H1 (cell line): ENCODE results near the gene ODR4. TPM values are rescaled to one million over a fixed set of nuclear protein-coding genes. Genes with fewer than 3 reads are reported as not detected.
"Not testable (repeated sequence)": the region's sequence is repeated elsewhere in the genome, so short reads cannot be mapped to it uniquely, and the experiment has no call there.

Source experiments
- CTCF ChIA-PET: fragments of 300-600 bp; sonication (Branson Sonifier 250); formaldehyde crosslinking; loops from one replicate; lab custom pipeline; 2021; ENCODE audit not compliant: partially characterized antibody; lab: Charles Lee
- POLR2A ChIA-PET: fragments of 300-600 bp; sonication (Branson Sonifier 250); formaldehyde crosslinking; loops from one replicate; lab custom pipeline; 2021; ENCODE audit warnings: inconsistent platforms; ENCODE audit not compliant: partially characterized antibody; lab: Charles Lee
- DNase-seq, 2 experiments: peaks; one replicate each; pipeline versions ENCODE4 v3.0.0 to v3.0.0-alpha.2; 2010 to 2022; ENCODE audit warnings: low spot score in 2 of 2, low read depth in 1 of 2, mixed read lengths in 1 of 2
- FAIRE-seq: peaks from 2 replicates; lab custom pipeline; 2011; peaks lifted over from hg19 to GRCh38; lab: Jason Lieb, UNC
- H2AFZ ChIP-seq: 2 replicates; pipeline ENCODE4 v1.8.1; 2012; ENCODE audit warnings: low read length, inconsistent platforms
- H2AK5ac ChIP-seq: 2 replicates; pipeline ENCODE4 v1.6.1; 2013; ENCODE audit warnings: low read depth, low read length
- H2BK120ac ChIP-seq: replicated peaks from 2 replicates; pipeline ENCODE3; 2013; ENCODE audit warnings: low read depth, low read length, inconsistent platforms
- H2BK12ac ChIP-seq: 2 replicates; pipeline ENCODE4 v1.6.1; 2013; ENCODE audit warnings: low read depth, low read length
- H2BK15ac ChIP-seq: 2 replicates; pipeline ENCODE4 v1.6.1; 2013; ENCODE audit warnings: low read length
- H2BK20ac ChIP-seq: 2 replicates; pipeline ENCODE4 v1.6.1; 2013; ENCODE audit warnings: low read length
- H2BK5ac ChIP-seq: 2 replicates; pipeline ENCODE4 v1.6.1; 2013; ENCODE audit warnings: low read depth, low read length
- H3K14ac ChIP-seq: 2 replicates; pipeline ENCODE4 v1.6.1; 2013; ENCODE audit warnings: inconsistent platforms; ENCODE audit not compliant: insufficient read length
- H3K18ac ChIP-seq: 2 replicates; pipeline ENCODE4 v1.6.1; 2013; ENCODE audit warnings: low read length; ENCODE audit errors: extremely low read depth
- H3K23ac ChIP-seq: 2 replicates; pipeline ENCODE4 v1.6.1; 2013; ENCODE audit warnings: inconsistent platforms; ENCODE audit not compliant: insufficient read length
- H3K23me2 ChIP-seq: 2 replicates; pipeline ENCODE4 v1.6.1; 2013; ENCODE audit warnings: low read depth, low read length
- H3K27ac ChIP-seq: 2 replicates; pipeline ENCODE4 v1.6.1; 2011; ENCODE audit warnings: low read depth, low read length, inconsistent platforms
- H3K27me3 ChIP-seq, 4 experiments: replicated peaks in 1 of 4; 1 replicate in 1 of 4; 2 replicates in 3 of 4; pipeline versions ENCODE4 v1.6.1 to v1.8.1; 2011 to 2013; ENCODE audit warnings: low read length in 3 of 4, mild to moderate bottlenecking in 3 of 4, inconsistent platforms in 2 of 4, mixed read lengths in 2 of 4, moderate library complexity in 1 of 4; ENCODE audit not compliant: control insufficient read depth in 3 of 4, insufficient read depth in 3 of 4; ENCODE audit errors: extremely low read depth in 1 of 4
- H3K36me3 ChIP-seq, 4 experiments: 2 replicates each; pipeline versions ENCODE4 v1.6.1 to v1.8.1; 2011 to 2013; ENCODE audit warnings: mild to moderate bottlenecking in 4 of 4, low read length in 3 of 4, moderate library complexity in 2 of 4, control low read depth in 1 of 4, inconsistent platforms in 1 of 4; ENCODE audit not compliant: insufficient read depth in 4 of 4, control insufficient read depth in 2 of 4
- H3K4ac ChIP-seq: replicated peaks from 2 replicates; pipeline ENCODE3; 2013; ENCODE audit warnings: low read length, low read depth, mixed read lengths, inconsistent platforms; ENCODE audit not compliant: insufficient read length
- H3K4me1 ChIP-seq, 4 experiments: replicated peaks in 1 of 4; 1 replicate in 1 of 4; 2 replicates in 3 of 4; pipeline versions ENCODE4 v1.6.1 to v1.8.1; 2011 to 2013; ENCODE audit warnings: low read length in 3 of 4, inconsistent platforms in 2 of 4, mixed read lengths in 1 of 4; ENCODE audit not compliant: insufficient read depth in 4 of 4, control insufficient read depth in 3 of 4
- H3K4me2 ChIP-seq, 2 experiments: 2 replicates each; pipeline versions ENCODE4 v1.6.1 to v1.8.1; 2011 to 2013; ENCODE audit warnings: low read depth in 2 of 2, low read length in 2 of 2, control low read depth in 1 of 2, inconsistent platforms in 1 of 2, mild to moderate bottlenecking in 1 of 2; ENCODE audit not compliant: insufficient read depth in 1 of 2
- H3K4me3 ChIP-seq, 4 experiments: fragments of 200-600, 300-600 bp in 1 of 4; sonication (generic), shearing (Covaris generic), sonication (Bioruptor Twin) in 1 of 4; 2 replicates each; pipeline versions ENCODE4 v1.5.1 to v1.8.1; 2011 to 2016; ENCODE audit warnings: low read length in 4 of 4, low read depth in 3 of 4, control low read depth in 2 of 4, inconsistent platforms in 2 of 4, mild to moderate bottlenecking in 2 of 4, mixed read lengths in 1 of 4, moderate library complexity in 1 of 4; ENCODE audit not compliant: insufficient read depth in 2 of 4; ENCODE audit errors: extremely low read depth in 1 of 4
- H3K56ac ChIP-seq: replicated peaks from 2 replicates; pipeline ENCODE3; 2013; ENCODE audit warnings: low read depth, mild to moderate bottlenecking, mixed read lengths, low read length, inconsistent platforms; ENCODE audit not compliant: insufficient read length
- H3K79me1 ChIP-seq: 2 replicates; pipeline ENCODE4 v1.6.1; 2013; ENCODE audit warnings: low read depth, low read length, control low read depth
- H3K79me2 ChIP-seq, 2 experiments: 2 replicates each; pipeline versions ENCODE4 v1.6.1 to v1.8.1; 2012 to 2013; ENCODE audit warnings: low read length in 2 of 2, mild to moderate bottlenecking in 2 of 2, inconsistent platforms in 1 of 2; ENCODE audit not compliant: insufficient read depth in 2 of 2, control insufficient read depth in 1 of 2
- H3K9ac ChIP-seq, 4 experiments: replicated peaks in 1 of 4; 1 replicate in 1 of 4; 2 replicates in 3 of 4; pipeline versions ENCODE4 v1.6.1 to v1.8.1; 2011 to 2013; ENCODE audit warnings: low read depth in 3 of 4, low read length in 3 of 4, control low read depth in 2 of 4, mild to moderate bottlenecking in 2 of 4, moderate library complexity in 2 of 4, inconsistent platforms in 1 of 4; ENCODE audit errors: extremely low read depth in 1 of 4
- H3K9me3 ChIP-seq, 2 experiments: 2 replicates each; pipeline versions ENCODE4 v1.6.1 to v1.8.1; 2012 to 2013; ENCODE audit warnings: mild to moderate bottlenecking in 2 of 2, moderate library complexity in 2 of 2, control low read depth in 1 of 2, inconsistent platforms in 1 of 2, low read depth in 1 of 2, low read length in 1 of 2, mixed read lengths in 1 of 2; ENCODE audit not compliant: insufficient read depth in 2 of 2
- H4K20me1 ChIP-seq, 2 experiments: replicated peaks in 1 of 2; 2 replicates each; pipeline versions ENCODE3 to v1.8.1; 2011 to 2013; ENCODE audit warnings: inconsistent platforms in 2 of 2, low read length in 2 of 2, mild to moderate bottlenecking in 1 of 2; ENCODE audit not compliant: insufficient read depth in 2 of 2, control insufficient read depth in 1 of 2
- H4K5ac ChIP-seq: 2 replicates; pipeline ENCODE4 v1.6.1; 2013; ENCODE audit warnings: low read length, low read depth, mixed read lengths, inconsistent platforms; ENCODE audit not compliant: insufficient read length
- H4K8ac ChIP-seq: 2 replicates; pipeline ENCODE4 v1.8.0; 2013; ENCODE audit warnings: mild to moderate bottlenecking, moderate library complexity, low read length, inconsistent platforms; ENCODE audit not compliant: insufficient read depth; ENCODE audit errors: extremely low read depth
- H4K91ac ChIP-seq: replicated peaks from 2 replicates; pipeline ENCODE3; 2013; ENCODE audit warnings: low read length, mixed read lengths, inconsistent platforms; ENCODE audit not compliant: insufficient read length
- CEBPB ChIP-seq: IDR thresholded peaks from 2 replicates; pipeline ENCODE4 v1.6.1; 2012; ENCODE audit warnings: low read depth, low read length
- WGBS, 2 experiments: shearing (Covaris generic) in 1 of 2; methylation state at CpG; one replicate each; pipeline versions ENCODE4 v1.1.6 to v1.1.7; 2013 to 2015; ENCODE audit warnings: low lambda C conversion rate in 2 of 2, mixed read lengths in 2 of 2, inconsistent platforms in 1 of 2, low coverage in 1 of 2, missing lambda C conversion rate in 1 of 2; ENCODE audit not compliant: insufficient replicate concordance in 2 of 2, insufficient coverage in 1 of 2, insufficient read length in 1 of 2; ENCODE audit errors: extremely low coverage in 1 of 2, missing lambda C conversion rate in 1 of 2; 5-methylcytosine and 5-hydroxymethylcytosine counted together
- polyA plus RNA-seq, 7 experiments: library from polyadenylated mRNA; depleted of rRNA in 3 of 7; stranded (reverse) in 5 of 7; unstranded in 2 of 7; fragments of >200 nt in 5 of 7; fragments of 200-250 nt in 2 of 7; gene quantifications; 1 replicate in 5 of 7; 2 replicates in 1 of 7; 4 replicates in 1 of 7; pipeline versions ENCODE4 v1.2.1 to v1.2.3, GENCODE V29; 2011 to 2013; ENCODE audit warnings: missing spikeins in 2 of 7, mixed read lengths in 2 of 7
- total RNA-seq: library from RNA; stranded (reverse); fragmentation: NEBNext Ultra II Directional; extraction: Animal tissue kit (Norgen Biotek cat#: 25700); gene quantifications from 2 replicates; pipeline ENCODE4 v1.2.1, GENCODE V29; 2021
- TF ChIP-seq, protein P1 (sequence below): IDR thresholded peaks from 2 replicates; pipeline ENCODE4 v1.6.1; 2011; ENCODE audit warnings: low read depth, mild to moderate bottlenecking, low read length; ENCODE audit not compliant: insufficient read depth
- TF ChIP-seq, protein P2 (sequence below): IDR thresholded peaks from 2 replicates; pipeline ENCODE4 v1.6.1; 2011; ENCODE audit warnings: low read length, improper control_type of control experiment

Gene ODR4
- total and polyA plus RNA-seq, 2 of the 8 experiments (the other 6 are each of a cell fraction or from before 2014, with no cell fraction given), result 4.1 to 14.1 TPM

DNA sequence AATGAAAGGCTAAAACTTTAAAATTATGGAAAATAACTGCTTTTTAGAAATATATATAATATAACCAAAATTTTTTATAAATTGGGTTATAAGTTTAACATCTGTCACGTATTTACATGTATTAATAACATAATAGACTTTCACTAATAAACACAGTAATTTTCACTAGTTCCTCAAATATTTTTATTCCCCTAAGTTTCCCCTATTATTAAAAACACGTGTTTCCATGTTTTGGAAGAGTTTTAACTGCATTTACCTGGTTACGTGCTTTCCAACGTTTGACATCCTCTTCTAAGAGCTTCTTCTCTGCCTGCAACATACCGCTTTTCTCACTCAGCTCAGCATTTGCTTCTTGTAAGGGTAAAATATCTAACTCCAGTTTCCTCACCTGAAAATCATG, 34.9 kb upstream of the ODR4 start (continued):
- TF ChIP-seq, protein P1, sequence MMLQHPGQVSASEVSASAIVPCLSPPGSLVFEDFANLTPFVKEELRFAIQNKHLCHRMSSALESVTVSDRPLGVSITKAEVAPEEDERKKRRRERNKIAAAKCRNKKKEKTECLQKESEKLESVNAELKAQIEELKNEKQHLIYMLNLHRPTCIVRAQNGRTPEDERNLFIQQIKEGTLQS, result no peak
- no peak for TF ChIP-seq CEBPB
- TF ChIP-seq, protein P2, sequence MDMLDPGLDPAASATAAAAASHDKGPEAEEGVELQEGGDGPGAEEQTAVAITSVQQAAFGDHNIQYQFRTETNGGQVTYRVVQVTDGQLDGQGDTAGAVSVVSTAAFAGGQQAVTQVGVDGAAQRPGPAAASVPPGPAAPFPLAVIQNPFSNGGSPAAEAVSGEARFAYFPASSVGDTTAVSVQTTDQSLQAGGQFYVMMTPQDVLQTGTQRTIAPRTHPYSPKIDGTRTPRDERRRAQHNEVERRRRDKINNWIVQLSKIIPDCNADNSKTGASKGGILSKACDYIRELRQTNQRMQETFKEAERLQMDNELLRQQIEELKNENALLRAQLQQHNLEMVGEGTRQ, result no peak

DNA sequence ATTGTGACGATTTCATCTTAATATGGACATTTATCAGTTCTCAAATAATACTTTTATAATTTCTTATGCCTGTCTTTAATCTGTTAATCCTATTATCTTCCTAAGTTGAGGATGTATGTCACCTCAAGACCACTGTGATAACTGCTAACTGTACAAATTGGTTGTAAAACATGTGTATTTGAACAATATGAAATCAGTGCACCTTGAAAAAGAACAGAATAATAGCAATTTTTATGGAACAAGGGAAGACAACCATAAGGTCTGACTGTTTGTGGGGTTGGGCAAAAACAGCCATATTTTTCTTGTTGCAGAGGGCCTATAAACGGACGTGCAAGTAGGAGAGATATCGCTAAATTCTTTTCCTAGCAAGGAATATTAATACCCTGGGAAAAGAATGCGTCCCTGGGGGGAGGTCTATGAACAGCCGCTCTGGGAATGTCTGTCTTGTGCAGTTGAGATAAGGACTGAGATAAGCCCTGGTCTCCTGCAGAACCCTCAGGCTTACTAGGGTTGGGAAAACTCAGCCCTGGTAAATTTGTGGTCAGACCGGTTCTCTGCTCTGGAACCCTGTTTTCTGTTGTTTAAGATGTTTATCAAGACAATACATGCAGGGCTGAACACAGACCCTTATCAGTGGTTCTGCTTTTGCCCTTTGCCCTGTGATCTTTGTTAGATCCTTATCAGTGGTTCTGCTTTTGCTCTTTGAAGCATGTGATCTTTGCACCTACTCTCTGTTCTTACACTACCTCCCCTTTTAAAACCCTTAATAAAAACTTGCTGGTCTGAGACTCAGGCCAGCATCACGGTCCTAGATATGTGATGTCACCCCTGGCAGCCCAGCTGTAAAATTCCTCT, 27.6 kb upstream of the ODR4 start:
- not testable (repeated sequence) for H3K23ac ChIP-seq, H3K23me2 ChIP-seq, FAIRE-seq, H2BK120ac ChIP-seq, H3K79me1 ChIP-seq, H2BK5ac ChIP-seq, H3K4ac ChIP-seq, H4K5ac ChIP-seq, H3K9ac ChIP-seq, H3K56ac ChIP-seq, H2AK5ac ChIP-seq, H4K20me1 ChIP-seq, DNase-seq, H2BK20ac ChIP-seq, H3K14ac ChIP-seq, H3K9me3 ChIP-seq, H2AFZ ChIP-seq, H2BK12ac ChIP-seq, H4K8ac ChIP-seq, H3K79me2 ChIP-seq, H3K27ac ChIP-seq, H3K4me1 ChIP-seq, H2BK15ac ChIP-seq, H3K27me3 ChIP-seq, H3K4me2 ChIP-seq, H3K18ac ChIP-seq, H4K91ac ChIP-seq, H3K4me3 ChIP-seq
- CTCF ChIA-PET, result interaction anchor here (0.9 to 3.6 kb wide), 2 partner anchors 17 to 18 kb away, joined by 3 to 19 read pairs; no protein-coding TSS in a partner anchor
- POLR2A ChIA-PET, result interaction anchor here (0.6 to 1.7 kb wide), 2 partner anchors 27 to 1053 kb away, joined by 3 to 4 read pairs; partner anchors contain the start of gene TPR
- H3K36me3 ChIP-seq, result peaks cover 29 to 93% (median 69%) of the 10 kb centered on the region in 4 experiments
- 99% methylated on average over 8 of the region's 8 CpGs; no CpG with 5 or more reads in 1 of the 2 experiments for WGBS, 2 experiments
